ENCODE measurements around the gene LCMT1.

The LCMT1 gene

GRCh38 chr16:25095636-25096035 is 15.9 kb upstream of the LCMT1 start:
- H3K9ac ChIP-seq (ENCODE audit: low read depth, low read length), result no peak overlapping the region
- no peak overlapping the region for H3K27ac ChIP-seq (ENCODE audit: low read depth, low read length)
- H3K4me3 ChIP-seq (ENCODE audit: low read length), result no peak overlapping the region
- H3K27me3 ChIP-seq (ENCODE audit: insufficient read depth, low read length), result peaks cover 26% of the 10 kb centered on the region; the same call in 1 of the 2 replicates
- no peaks in the 10 kb centered on the region for H3K9me3 ChIP-seq (ENCODE audit: insufficient read depth, low read depth, low read length)
- no peaks in the 10 kb centered on the region for H3K36me3 ChIP-seq (ENCODE audit: insufficient read depth, low read length)
- no peaks in the 10 kb centered on the region for H3K4me1 ChIP-seq (ENCODE audit: insufficient read depth, low read length)
- 76% methylated on average over 4 of the region's 4 CpGs for WGBS

- Histone ChIP-seq H3K4me1 (ENCODE audit: insufficient read depth, low read length) (no peaks in the 10 kb centered on the region), H3K36me3 (ENCODE audit: insufficient read depth, low read length) (no peaks in the 10 kb centered on the region), H3K27me3 (ENCODE audit: insufficient read depth, low read length) (peaks cover 28% of the 10 kb centered on the region; the same call in 1 of the 2 replicates), H3K27ac (ENCODE audit: low read depth, low read length) (no peak overlapping the region), H3K9me3 (ENCODE audit: insufficient read depth, low read depth, low read length) (no peaks in the 10 kb centered on the region), H3K9ac (ENCODE audit: low read depth, low read length) (no peak overlapping the region), H3K4me3 (ENCODE audit: low read length) (no peak overlapping the region)
- 64% methylated on average over 5 of the region's 5 CpGs for WGBS
Measured at GRCh38 chr16:25097276-25097975, 14.1 kb upstream of the LCMT1 start.

GRCh38 chr16:25100511-25100910 is 11.0 kb upstream of the LCMT1 start:
- H3K4me1 ChIP-seq (ENCODE audit: insufficient read depth, low read length), result no peaks in the 10 kb centered on the region
- no peaks in the 10 kb centered on the region for H3K36me3 ChIP-seq (ENCODE audit: insufficient read depth, low read length)
- peaks cover 17% of the 10 kb centered on the region; the same call in 1 of the 2 replicates for H3K27me3 ChIP-seq (ENCODE audit: insufficient read depth, low read length)
- no peak overlapping the region for H3K4me3 ChIP-seq (ENCODE audit: low read length)
- no peak overlapping the region for H3K27ac ChIP-seq (ENCODE audit: low read depth, low read length)
- 91% methylated on average over 4 of the region's 5 CpGs for WGBS
- H3K9me3 ChIP-seq (ENCODE audit: insufficient read depth, low read depth, low read length), result no peaks in the 10 kb centered on the region
- H3K9ac ChIP-seq (ENCODE audit: low read depth, low read length), result no peak overlapping the region

- Histone ChIP-seq H3K4me3 (ENCODE audit: low read length) (peak overlapping the region; percentile 80), H3K36me3 (ENCODE audit: insufficient read depth, low read length) (no peaks in the 10 kb centered on the region), H3K9me3 (ENCODE audit: insufficient read depth, low read depth, low read length) (no peaks in the 10 kb centered on the region), H3K27ac (ENCODE audit: low read depth, low read length) (peak overlapping the region; percentile 56), H3K9ac (ENCODE audit: low read depth, low read length) (peak overlapping the region; percentile 84), H3K4me1 (ENCODE audit: insufficient read depth, low read length) (no peaks in the 10 kb centered on the region), H3K27me3 (ENCODE audit: insufficient read depth, low read length) (peaks cover 10% of the 10 kb centered on the region; the same call in 1 of the 2 replicates)
- WGBS, result under 1% methylated on average over 63 of the region's 63 CpGs
Measured at GRCh38 chr16:25106567-25107465, 4.7 kb upstream of the LCMT1 start.

- no peaks in the 10 kb centered on the region for H3K4me1 ChIP-seq (ENCODE audit: insufficient read depth, low read length)
- peaks cover 9% of the 10 kb centered on the region; the same call in 1 of the 2 replicates for H3K27me3 ChIP-seq (ENCODE audit: insufficient read depth, low read length)
- peak overlapping the region; percentile 84 for H3K9ac ChIP-seq (ENCODE audit: low read depth, low read length)
- no peaks in the 10 kb centered on the region for H3K9me3 ChIP-seq (ENCODE audit: insufficient read depth, low read depth, low read length)
- H3K36me3 ChIP-seq (ENCODE audit: insufficient read depth, low read length), result no peaks in the 10 kb centered on the region
- 36% methylated on average over 7 of the region's 7 CpGs for WGBS
- H3K4me3 ChIP-seq (ENCODE audit: low read length), result peak overlapping the region; percentile 80
- no peak overlapping the region for H3K27ac ChIP-seq (ENCODE audit: low read depth, low read length)
Measured at GRCh38 chr16:25107466-25107792, 4.1 kb upstream of the LCMT1 start.

GRCh38 chr16:25108054-25108453 is 3.5 kb upstream of the LCMT1 start:
- H3K9ac ChIP-seq (ENCODE audit: low read depth, low read length), result no peak overlapping the region
- 65% methylated on average over 3 of the region's 3 CpGs for WGBS

GRCh38 chr16:25109643-25110042 is 1.9 kb upstream of the LCMT1 start:
- no peaks in the 10 kb centered on the region for H3K4me1 ChIP-seq (ENCODE audit: insufficient read depth, low read length)
- H3K4me3 ChIP-seq (ENCODE audit: low read length), result no peak overlapping the region
- peaks cover 8% of the 10 kb centered on the region; the same call in 1 of the 2 replicates for H3K36me3 ChIP-seq (ENCODE audit: insufficient read depth, low read length)
- no peak overlapping the region for H3K27ac ChIP-seq (ENCODE audit: low read depth, low read length)
- WGBS, result 95% methylated on average over 4 of the region's 4 CpGs
- no peaks in the 10 kb centered on the region for H3K9me3 ChIP-seq (ENCODE audit: insufficient read depth, low read depth, low read length)
- H3K9ac ChIP-seq (ENCODE audit: low read depth, low read length), result no peak overlapping the region
- H3K27me3 ChIP-seq (ENCODE audit: insufficient read depth, low read length), result peaks cover 7% of the 10 kb centered on the region; the same call in 1 of the 2 replicates

More at GRCh38 chr16:25108054-25108453, 3.5 kb upstream of the LCMT1 start:
- no peaks in the 10 kb centered on the region for H3K9me3 ChIP-seq (ENCODE audit: insufficient read depth, low read depth, low read length)
- H3K36me3 ChIP-seq (ENCODE audit: insufficient read depth, low read length), result no peaks in the 10 kb centered on the region
- no peak overlapping the region for H3K27ac ChIP-seq (ENCODE audit: low read depth, low read length)
- H3K27me3 ChIP-seq (ENCODE audit: insufficient read depth, low read length), result peaks cover 7% of the 10 kb centered on the region; the same call in 1 of the 2 replicates
- H3K4me3 ChIP-seq (ENCODE audit: low read length), result no peak overlapping the region
- H3K4me1 ChIP-seq (ENCODE audit: insufficient read depth, low read length), result no peaks in the 10 kb centered on the region

GRCh38 chr16:25110387-25110947 is 1.1 kb upstream of the LCMT1 start:
- no peak overlapping the region for H3K27ac ChIP-seq (ENCODE audit: low read depth, low read length)
- 69% methylated on average over 7 of the region's 8 CpGs for WGBS
- H3K4me3 ChIP-seq (ENCODE audit: low read length), result peak overlapping the region; percentile 91
- no peaks in the 10 kb centered on the region for H3K9me3 ChIP-seq (ENCODE audit: insufficient read depth, low read depth, low read length)
- H3K27me3 ChIP-seq (ENCODE audit: insufficient read depth, low read length), result peaks cover 7% of the 10 kb centered on the region; the same call in 1 of the 2 replicates
- no peaks in the 10 kb centered on the region for H3K4me1 ChIP-seq (ENCODE audit: insufficient read depth, low read length)
- peaks cover 11% of the 10 kb centered on the region; the same call in 1 of the 2 replicates for H3K36me3 ChIP-seq (ENCODE audit: insufficient read depth, low read length)
- peak overlapping the region; percentile 66 for H3K9ac ChIP-seq (ENCODE audit: low read depth, low read length)

- H3K36me3 ChIP-seq (ENCODE audit: insufficient read depth, low read length), result peaks cover 27% of the 10 kb centered on the region
- 100% methylated on average over 1 of the region's 1 CpG for WGBS
- H3K4me1 ChIP-seq (ENCODE audit: insufficient read depth, low read length), result no peaks in the 10 kb centered on the region
- no peak overlapping the region for H3K4me3 ChIP-seq (ENCODE audit: low read length)
- no peaks in the 10 kb centered on the region for H3K27me3 ChIP-seq (ENCODE audit: insufficient read depth, low read length)
- H3K27ac ChIP-seq (ENCODE audit: low read depth, low read length), result no peak overlapping the region
- no peaks in the 10 kb centered on the region for H3K9me3 ChIP-seq (ENCODE audit: insufficient read depth, low read depth, low read length)
- H3K9ac ChIP-seq (ENCODE audit: low read depth, low read length), result no peak overlapping the region
Measured at GRCh38 chr16:25114121-25114520, 2.6 kb downstream of the LCMT1 start.

GRCh38 chr16:25118851-25119578 is 7.5 kb downstream of the LCMT1 start:
- no peak overlapping the region for H3K9ac ChIP-seq (ENCODE audit: low read depth, low read length)
- H3K9me3 ChIP-seq (ENCODE audit: insufficient read depth, low read depth, low read length), result no peaks in the 10 kb centered on the region
- no peaks in the 10 kb centered on the region for H3K27me3 ChIP-seq (ENCODE audit: insufficient read depth, low read length)
- WGBS, result 95% methylated on average over 14 of the region's 14 CpGs
- H3K27ac ChIP-seq (ENCODE audit: low read depth, low read length), result no peak overlapping the region
- H3K4me3 ChIP-seq (ENCODE audit: low read length), result no peak overlapping the region
- H3K4me1 ChIP-seq (ENCODE audit: insufficient read depth, low read length), result no peaks in the 10 kb centered on the region
- H3K36me3 ChIP-seq (ENCODE audit: insufficient read depth, low read length), result peaks cover 24% of the 10 kb centered on the region

Data from HUES64 (cell line).